Inferior parietal cortex (tissue), 1 donor: ENCODE measurements around the gene CHST11.

Source experiments
- DNase-seq: peaks from one replicate; pipeline ENCODE4 v3.0.0-alpha.2; 2016; ENCODE audit errors: extremely low spot score

CHST11 gene

DNA sequence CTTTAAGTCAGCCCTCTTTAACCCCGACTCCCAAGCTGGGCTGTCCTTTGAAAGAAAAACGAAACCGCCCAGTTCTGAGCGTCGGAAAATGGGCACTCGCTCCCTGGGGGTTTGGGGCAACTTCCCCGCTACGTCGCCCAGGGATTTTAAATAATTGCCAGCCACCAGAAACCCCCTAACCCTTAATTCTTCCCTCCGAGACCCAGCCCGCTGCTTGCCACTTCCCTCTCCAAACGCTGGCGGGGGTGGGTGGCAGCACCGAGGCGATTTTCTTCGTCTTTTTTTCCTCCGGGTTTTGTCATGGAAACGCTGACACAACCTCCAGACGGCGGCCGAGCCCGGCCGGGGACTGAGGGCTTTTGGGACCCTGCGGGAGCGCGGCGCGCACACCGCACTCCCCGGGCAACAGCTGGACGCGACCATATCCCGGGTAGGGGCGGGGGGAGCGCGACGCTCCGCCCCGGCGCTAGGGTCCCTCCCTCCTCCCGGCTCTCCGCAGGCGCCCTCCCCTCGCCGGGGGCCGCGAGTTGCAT, at the start of gene CHST11:
Gene CHST11, plus strand, starts transcription at position 532 of the 533 bp plus-strand sequence.
- DNase-seq, result peak; percentile 74

DNA sequence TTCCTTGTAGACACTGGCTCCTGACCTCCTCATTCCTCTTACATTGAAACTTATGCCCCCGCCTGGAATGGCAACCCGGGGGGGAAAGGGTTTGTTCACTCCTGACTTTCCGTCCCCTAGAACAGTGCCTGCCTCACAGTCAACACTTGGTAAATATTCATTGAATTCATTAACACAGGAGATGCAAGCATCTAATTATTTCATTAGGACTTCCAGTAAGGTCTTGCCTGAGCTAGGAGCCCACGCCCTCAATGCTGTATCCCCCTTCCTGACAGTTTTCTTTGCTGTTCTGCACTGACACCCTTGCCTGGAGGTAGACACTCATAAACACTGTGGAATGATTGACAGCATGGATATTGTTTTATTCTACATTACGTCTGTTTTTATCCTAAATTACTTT, 49.3 kb upstream of the CHST11 start:
- DNase-seq, result no peak

DNA sequence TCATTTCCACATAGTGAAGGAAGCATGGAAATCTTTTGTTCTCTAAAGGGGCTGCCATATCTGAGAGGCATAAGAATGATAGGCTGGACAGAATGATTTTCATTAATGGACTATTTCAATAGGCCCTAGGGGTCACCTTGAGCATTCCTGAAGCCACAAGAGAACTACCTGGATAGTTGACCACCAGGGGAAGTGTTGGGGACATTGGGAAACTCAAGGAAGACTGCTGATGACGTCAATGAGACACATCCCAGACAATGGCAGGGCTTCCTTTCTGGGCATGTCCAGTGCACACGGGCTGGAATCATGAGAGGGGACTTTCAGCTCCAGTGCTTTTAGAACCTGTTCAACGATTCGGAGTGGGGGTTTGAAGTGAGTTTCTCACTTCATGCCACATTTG, 48.8 kb upstream of the CHST11 start:
- no peak for DNase-seq

DNA sequence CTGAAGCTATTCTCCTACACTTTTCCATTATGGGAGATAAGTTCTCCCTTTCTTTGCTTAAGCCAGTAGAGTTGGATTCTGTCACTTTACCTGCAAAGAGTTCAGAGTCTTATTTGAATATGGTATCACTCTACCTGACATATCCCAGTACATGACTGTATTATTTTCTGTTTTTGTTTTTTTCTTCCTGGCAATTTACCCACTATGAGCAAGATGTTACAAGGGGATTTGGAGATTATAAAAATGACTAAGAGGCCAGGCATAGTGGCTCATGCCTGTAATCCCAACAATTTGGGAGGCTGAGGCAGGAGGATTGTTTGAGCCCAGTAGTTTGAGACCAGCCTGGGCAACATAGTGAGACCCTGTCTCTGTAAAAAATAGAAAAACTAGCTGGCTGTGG, 46.4 kb upstream of the CHST11 start:
- DNase-seq, result no peak

DNA sequence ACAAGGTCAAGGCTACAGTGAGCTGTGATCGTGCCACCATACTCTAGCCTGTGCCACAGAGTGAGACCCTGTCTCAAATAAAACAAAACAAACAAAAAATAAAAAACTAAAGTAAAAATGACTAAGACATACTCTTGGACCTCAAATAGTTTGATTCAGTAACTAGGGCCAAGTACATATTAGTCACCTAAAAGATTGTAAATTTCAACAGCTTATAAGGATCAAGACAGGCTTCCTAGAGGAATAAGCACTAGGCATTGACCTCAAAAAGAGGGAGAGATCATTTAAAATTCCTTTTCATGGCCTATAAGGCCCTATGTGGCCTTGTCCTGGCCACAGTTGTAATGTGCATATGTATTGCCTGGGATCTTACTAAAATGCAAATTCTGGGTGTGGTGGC, 46.0 kb upstream of the CHST11 start:
- DNase-seq, result no peak

DNA sequence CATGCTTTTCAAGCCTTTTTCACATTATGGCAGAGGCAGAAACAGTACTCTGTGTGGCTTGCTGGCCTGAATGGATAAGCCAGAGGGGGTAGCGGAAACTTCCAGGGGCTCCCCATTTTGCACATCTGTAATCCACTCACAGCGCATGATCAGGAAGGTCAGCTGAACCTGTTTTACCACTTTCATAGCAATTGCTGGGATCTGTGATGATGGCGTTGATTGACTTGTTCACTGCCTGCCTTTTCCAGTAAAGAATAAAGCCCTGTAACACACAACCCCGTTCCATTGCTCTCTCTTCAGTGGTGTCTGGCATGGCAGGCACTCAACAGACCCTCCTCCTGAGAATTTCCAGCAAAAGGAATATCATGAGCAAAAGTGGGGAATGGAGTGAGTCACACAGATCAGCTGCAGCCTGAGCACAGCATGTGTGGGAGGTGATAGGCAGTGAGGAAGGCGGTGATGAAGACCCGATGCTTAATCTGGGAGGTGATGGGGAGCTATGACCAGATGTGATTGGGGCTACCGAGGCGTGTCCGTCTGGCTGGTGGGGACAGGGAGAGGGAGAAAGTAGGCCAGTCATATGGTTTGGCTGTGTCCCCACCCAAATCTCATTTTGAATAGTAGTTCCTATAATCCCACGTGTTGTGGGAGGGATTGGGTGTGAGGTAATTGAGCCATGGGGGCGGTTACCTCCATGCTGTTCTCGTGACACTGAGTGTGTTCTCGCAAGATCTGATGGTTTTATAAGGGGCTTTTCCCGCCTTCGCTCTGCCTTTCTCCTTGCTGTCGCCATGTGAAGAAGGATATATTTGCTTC, 44.7 kb upstream of the CHST11 start:
- DNase-seq, result no peak

DNA sequence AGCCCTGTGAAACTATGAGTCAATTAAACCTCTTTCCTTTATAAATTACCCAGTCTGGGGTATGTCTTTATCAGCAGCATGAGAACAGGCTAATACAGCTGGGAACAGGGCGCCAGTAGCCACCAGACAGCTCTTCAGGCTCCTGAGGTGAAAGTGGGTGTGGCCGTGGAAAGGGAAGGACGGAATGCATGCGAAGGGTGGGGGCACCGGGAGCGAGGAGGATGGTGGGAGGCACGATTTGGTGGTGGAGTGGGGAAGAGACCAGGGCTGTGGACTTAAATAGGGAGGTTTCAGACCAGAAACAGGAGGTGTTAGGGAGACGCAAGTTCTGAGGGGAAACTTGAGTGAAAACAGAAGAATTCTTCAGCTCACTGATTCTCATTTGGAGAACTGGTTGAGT, 44.1 kb upstream of the CHST11 start:
- no peak for DNase-seq

DNA sequence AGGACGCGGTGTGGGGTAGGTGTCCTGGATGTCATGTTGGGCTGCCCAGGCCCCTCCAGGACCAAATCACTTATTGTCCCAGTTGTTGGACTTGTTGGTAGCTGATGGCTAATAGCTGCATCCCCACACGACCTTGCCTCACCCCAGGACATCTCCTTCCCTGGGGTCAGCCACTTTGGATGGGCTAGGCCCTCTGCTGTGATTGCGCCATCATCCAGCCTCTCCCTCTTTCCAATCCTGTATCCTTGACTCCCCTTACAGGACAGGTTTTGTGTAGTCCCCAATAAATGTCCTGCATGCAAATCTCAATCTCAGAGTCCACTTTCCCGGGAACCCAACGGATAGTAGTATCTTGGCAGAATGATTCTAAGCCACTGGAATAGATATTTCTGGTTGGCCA, 43.4 kb upstream of the CHST11 start:
- DNase-seq, result no peak

DNA sequence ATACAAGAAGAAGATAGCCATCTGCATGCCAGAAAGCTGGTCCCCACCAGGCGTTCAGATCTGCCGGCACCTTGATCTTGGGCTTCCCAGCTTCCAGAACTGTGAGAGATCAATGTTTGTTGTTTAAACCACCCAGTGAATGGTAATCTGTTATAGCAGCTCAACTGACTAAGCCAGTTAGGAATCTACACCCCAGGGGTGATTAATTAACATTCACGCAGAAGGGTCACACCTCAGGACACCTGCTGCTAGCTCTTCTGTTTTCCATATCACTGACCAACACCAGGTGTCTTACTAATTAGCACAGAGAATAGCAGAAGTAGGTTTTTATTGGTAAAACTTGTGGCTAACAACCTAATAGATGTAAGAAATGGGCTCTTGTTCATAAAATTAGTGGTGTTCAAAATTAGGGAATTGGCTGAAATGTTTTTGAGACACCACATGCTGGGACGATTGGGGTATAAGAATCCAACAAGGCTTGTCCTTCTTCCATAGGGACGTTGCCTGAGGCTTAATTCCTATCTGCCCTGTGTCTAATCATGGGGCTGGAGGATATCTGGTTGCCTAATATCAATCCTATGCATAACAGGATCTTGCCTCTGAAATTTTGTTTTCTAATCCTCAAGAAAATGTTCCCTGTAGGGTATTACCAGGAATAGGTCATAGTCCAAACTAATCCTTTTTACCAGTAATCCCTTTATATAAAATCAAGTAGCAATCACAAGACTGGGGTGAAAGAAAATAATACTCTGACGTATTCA, 42.0 kb upstream of the CHST11 start:
- DNase-seq, result no peak

DNA sequence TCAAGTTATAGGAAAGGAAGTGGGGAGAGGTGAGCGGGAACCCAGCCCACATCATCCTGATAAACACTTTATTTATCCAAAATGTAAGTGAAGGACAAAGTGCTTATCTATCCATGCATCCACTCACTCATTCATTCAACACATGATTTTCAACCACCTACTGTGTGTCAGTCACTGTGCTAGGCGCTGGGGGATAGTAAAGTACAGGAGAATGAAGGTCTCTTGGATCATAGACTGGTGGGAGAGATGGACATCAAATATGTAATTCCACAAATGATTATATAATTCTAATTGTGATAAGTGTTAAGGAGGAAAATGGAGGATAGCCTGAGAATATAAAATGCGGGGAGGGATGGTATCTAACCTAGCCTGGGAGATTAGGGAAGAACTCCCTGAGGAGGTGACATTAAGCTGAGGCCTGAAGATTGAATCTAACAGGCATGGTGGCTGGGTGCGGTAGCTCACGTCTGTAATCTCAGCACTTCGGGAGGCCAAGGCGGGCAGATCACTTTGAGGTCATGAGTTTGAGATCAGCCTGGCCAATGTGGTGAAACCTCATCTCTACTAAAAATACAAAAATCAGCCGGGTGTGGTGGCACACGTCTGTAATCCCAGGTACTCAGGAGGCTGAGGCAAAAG, 41.3 kb upstream of the CHST11 start:
- no peak for DNase-seq

DNA sequence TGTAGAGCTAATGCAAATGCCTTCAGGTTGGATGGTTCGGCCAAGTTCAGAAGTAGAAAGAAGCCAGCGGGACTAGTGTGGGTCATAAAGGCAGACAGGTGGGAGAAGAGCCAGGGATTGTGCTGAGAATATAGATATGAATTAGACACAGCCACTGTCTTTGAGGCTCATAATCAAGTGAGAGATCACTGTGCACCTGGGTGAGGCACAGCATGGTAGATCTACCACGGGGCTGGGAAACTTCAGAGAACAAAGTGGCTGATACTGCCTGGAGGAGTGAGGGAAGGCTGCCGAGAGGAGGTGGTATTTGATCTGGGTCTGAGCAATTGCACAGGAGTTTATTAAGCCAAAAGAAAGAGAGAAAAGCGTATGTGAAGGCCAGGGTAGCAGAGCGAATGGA, 40.6 kb upstream of the CHST11 start:
- DNase-seq, result no peak

DNA sequence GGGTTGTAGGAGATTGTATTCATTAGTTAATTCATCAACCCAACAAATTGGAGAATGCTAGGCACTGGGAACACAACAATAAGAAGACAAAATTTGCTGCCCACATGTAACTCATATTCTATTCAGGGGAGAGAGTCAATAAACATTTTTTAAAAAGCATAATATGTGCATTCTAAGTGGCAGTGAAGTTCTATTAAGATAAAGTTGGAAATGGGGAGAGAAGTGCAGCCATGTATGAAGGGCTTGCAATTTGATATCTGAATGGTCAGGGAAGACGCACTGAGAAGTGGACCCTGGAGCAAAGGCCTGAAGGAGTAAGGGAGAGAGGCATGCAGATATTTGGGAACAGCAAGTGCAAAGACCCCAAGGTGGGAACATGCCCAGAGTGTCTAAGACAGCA, 40.2 kb upstream of the CHST11 start:
- no peak for DNase-seq

DNA sequence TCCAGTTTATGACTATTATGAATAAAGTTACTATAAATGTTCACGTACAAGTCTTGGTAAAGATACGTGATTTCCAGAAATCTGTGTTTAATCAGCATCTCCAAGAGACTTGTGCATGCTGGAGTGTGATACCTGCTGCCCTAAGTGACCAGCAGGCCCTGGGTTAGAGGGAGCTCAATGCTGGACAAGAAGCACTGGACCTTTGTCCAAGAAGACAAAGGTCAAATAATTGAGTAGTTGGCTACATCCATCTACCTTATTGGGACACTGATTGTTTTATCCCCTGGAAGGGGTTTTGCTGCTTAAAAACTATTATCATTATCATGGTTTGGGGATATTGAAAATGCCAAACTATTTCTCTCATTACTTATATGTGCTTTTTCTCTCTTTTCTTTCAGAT, 37.0 kb upstream of the CHST11 start:
- DNase-seq, result no peak

DNA sequence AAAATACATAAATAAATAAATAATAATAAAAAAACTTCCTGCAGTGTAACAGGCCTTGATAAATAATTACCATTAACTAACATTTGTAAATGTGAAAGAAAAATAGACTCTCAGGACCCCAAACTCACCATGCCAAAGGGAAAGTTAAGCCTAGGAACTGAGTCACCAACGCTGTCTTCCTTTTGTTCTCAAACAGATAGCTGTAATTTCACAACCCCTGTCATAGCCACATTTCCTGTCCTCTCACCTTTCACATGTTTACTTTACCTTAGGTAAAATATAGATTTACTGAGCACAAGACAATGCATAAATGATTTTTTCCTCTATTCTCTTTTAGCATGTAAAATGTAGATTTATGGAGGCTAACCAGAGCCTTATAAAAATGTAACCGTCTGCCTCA, 35.9 kb upstream of the CHST11 start:
- DNase-seq, result no peak

DNA sequence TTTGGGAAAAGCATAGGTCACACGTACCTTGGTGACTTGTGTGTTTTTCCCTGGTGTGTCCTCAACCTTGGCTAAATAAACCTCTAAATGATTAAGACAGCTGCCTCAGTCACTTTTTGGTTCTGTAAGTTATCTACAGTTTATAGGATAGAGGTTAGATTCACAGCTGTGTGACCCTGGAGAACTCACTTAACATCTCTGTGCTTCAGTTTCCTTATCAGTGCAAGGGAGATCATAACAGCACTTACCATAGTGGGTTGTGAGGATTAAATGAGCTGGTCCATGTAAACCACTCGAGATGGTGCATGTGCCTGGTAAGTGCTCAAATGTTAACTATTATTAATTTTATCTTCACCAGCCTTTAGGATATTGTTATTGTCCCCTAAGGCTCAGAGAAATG, 35.4 kb upstream of the CHST11 start:
- DNase-seq, result no peak

DNA sequence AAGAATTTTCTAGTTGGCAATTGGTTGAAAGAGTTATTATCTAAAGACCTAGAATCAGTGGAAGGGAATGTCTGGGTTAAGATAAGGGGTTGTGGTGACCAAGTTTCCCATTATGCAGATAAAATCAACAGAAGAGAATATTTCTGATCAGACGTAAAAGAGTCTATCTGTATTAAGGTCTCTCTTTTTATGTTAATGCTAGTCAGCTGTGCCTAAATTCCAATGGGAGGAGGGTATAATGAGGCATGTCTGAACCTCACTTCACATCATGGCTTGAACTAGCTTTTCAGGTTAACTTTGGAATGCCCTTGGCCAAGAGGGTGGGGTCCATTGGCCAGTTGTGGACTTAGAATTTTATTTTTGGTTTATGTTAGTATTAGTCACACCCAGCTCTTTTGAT, 34.3 kb upstream of the CHST11 start:
- DNase-seq, result no peak

DNA sequence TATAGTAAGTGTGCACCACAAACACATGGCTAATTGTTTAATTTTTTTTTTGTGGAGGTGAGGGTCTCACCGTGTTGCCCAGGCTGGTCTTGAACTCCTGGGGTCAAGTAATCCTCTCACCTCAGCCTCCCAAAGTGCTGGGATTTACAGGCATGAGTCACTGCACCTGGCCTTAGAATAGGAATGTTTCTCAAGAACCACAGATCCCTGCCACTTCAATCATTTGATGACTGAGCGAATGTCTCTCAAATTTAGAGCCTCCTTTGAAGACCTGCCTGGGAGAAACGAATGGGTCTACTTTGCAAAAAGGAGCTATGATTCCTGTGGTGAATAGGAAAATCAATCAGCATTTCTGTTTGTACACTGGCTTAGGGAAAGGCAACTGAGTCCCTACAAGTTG, 33.5 kb upstream of the CHST11 start:
- no peak for DNase-seq

DNA sequence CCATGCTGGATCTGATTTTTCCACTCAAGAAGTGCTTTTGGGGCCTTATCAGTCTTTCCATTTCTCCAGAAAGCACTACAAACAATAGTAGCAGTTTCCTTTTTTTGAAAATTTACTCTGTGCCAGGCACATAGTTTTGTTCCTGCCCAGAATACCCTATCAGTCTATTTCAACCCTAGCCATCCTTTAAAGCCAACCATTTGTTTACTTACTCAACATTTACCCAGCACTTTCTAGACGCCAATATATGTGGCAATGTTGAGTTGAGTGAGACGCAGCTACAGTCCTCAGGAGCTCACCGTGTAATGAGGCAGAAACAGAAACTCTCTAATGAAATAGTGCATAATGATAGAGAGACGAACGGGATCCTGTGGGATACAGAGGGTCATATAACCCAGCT, 32.9 kb upstream of the CHST11 start:
- DNase-seq, result no peak

DNA sequence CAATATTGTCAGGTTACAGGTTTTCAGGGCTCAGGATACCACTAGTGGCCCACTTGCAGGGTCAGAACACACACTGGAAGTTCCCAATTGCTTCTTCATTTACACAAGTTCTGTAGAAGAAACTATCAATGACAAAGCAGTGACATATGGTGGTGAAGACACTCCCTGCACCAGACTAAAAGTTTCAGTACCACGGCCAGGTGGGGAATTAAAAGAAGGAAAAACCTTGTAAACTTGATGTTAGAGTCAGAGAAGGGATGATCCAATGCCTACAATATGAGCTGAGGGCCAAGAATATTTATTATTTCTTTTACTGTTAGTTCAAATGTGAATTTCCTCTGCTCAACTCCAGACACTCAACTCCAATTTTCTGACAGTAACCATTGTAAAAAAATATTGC, 31.8 kb upstream of the CHST11 start:
- DNase-seq, result no peak

DNA sequence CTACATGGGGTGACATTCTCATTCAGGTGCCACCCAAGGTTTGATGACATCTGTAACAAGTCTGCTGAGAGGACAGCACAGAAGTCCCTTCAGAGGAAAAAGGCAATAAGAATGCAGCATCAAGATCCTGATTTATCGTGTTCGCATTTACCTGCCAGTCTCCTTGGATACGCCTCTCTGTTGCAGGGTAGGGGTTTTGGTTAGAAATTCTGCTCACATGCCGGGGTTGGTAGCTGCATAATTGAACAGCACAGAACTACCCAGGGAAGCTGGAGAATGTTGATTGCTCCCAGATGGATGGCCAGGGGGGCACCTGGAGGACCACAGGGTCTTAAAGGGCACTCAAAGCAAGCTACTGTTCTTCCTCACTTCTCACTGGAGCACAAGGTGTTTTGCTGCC, 31.1 kb upstream of the CHST11 start:
- no peak for DNase-seq

DNA sequence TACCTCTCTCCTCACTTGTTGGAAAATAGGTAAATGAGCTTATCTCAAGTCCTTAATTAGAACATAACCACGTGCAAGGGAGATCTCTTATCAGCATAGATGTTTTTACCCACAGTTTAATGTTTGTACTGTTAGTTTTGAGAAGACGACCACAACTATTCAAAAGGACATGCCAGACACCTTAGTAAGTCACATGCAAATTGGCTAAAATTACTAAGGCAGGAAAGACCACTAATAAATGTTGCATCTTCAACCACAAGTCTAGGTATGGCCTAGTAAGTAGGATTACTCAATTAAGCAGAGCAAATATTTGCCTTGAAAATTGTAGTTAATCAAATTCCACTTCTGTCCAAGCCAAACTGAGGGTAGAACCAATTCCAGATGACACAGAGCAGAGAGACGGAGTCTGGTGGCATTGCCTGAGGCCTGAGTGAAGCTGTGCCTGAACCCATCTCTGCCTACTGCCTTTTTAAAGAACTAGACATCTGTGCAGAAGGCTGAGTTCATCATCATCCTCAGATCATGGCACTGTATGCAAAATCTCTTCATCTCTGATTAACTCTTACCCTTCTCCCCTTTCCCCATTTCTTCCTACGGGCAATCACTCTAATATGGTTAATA, 29.7 kb upstream of the CHST11 start:
- no peak for DNase-seq

DNA sequence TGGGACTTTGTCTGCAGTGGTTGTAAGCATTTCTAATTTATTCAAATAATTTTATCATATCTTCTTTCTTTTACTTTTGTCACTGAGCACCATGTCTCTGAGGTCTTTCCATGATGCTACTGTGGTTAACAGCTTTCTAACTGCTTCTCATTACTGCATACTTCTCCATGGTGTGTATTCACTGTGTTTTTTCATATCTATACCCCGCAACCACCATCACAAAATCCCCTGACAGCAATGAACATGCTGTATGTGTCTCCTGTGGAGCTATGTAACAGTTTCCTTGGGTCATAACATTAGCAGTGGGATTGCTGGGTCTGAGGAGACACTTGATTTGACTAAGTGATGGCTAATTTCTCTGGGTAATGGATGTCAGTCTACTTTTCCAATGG, 29.2 kb upstream of the CHST11 start:
- no peak for DNase-seq
